Measurements from ENCODE around the gene PCDHA2.
A peak's percentile ranks its signal among the peaks of the same experiment; 100 is the strongest.
"Not testable (repeated sequence)": the region's sequence is repeated elsewhere in the genome, so short reads cannot be mapped to it uniquely, and the experiment has no call there.

The PCDHA2 gene

DNA sequence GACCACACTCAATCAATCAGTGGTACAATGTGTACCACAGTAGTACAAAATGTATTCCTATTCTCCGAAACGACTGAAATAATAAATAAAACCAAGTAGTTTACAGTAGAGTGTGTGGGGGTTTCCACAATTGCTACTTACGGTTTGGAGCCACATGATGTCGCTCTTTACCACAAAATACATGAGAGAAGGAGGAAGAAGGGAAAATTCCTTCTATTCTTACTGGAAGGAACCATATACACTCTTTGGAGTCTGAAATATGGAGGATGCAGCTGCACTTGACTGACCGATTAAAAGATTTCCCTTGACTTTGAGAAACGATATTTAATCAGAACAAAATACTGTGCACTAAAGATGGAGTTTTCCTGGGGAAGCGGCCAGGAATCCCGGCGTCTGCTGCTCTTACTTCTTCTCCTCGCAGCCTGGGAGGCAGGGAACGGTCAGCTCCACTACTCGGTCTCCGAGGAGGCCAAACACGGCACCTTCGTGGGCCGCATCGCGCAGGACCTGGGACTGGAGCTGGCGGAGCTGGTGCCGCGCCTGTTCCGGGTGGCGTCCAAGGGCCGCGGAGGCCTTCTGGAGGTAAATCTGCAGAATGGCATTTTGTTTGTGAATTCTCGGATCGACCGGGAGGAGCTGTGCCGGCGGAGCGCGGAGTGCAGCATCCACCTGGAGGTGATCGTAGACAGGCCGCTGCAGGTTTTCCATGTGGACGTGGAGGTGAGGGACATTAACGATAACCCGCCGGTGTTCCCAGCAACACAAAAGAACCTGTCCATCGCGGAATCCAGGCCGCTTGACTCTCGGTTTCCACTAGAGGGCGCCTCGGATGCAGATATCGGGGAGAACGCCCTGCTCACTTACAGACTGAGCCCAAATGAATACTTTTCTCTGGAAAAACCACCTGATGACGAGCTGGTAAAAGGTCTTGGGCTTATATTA lies 12.5 kb downstream of the PCDHA2 start, which contains the start of gene PCDHA4:
TSS of gene PCDHA4 (plus strand) at position 235 of the 942 bp plus-strand sequence.
- H3K4me3 ChIP-seq (ENCODE audit: low read length): no peak within 1 kb of the TSS
- DNase-seq (ENCODE audit: low read depth): no peak
- TF ChIP-seq, protein P1, sequence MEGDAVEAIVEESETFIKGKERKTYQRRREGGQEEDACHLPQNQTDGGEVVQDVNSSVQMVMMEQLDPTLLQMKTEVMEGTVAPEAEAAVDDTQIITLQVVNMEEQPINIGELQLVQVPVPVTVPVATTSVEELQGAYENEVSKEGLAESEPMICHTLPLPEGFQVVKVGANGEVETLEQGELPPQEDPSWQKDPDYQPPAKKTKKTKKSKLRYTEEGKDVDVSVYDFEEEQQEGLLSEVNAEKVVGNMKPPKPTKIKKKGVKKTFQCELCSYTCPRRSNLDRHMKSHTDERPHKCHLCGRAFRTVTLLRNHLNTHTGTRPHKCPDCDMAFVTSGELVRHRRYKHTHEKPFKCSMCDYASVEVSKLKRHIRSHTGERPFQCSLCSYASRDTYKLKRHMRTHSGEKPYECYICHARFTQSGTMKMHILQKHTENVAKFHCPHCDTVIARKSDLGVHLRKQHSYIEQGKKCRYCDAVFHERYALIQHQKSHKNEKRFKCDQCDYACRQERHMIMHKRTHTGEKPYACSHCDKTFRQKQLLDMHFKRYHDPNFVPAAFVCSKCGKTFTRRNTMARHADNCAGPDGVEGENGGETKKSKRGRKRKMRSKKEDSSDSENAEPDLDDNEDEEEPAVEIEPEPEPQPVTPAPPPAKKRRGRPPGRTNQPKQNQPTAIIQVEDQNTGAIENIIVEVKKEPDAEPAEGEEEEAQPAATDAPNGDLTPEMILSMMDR (IDR thresholded peaks at IDR 0.05; ENCODE audit: insufficient read depth, low read depth, low read length, missing control alignments): peak; percentile 4

DNA sequence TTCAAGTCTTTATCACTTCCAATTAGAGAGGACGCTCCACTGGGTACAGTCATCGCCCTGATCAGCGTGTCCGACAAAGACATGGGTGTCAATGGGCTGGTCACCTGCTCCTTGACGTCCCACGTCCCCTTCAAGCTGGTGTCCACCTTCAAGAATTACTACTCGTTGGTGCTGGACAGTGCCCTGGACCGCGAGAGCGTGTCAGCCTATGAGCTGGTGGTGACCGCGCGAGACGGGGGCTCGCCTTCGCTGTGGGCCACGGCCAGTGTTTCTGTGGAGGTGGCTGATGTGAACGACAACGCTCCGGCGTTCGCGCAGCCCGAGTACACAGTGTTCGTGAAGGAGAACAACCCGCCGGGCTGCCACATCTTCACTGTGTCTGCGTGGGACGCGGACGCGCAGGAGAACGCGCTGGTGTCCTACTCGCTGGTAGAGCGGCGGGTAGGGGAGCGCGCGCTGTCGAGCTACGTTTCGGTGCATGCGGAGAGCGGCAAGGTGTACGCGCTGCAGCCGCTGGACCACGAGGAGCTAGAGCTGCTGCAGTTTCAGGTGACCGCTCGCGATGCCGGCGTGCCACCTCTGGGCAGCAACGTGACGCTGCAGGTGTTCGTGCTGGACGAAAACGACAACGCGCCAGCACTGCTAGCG lies 13.7 kb downstream of the PCDHA2 start:
- not testable (repeated sequence) for DNase-seq (ENCODE audit: low read depth)

DNA sequence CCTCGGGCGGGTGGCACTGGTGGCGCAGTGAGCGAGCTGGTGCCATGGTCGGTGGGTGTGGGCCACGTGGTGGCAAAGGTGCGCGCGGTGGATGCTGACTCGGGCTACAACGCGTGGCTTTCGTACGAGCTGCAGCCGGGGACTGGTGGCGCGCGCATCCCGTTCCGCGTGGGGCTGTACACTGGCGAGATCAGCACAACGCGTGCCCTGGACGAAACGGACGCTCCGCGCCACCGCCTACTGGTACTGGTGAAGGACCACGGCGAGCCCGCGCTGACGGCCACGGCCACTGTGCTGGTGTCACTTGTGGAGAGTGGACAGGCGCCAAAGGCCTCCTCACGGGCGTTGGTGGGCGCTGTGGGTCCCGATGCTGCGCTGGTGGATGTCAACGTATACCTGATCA lies 14.2 kb downstream of the PCDHA2 start:
- H3K4me3 ChIP-seq (ENCODE audit: low read length): no peak overlapping the region
- TF ChIP-seq, protein P1 (IDR thresholded peaks at IDR 0.05; ENCODE audit: insufficient read depth, low read depth, low read length, missing control alignments): no peak

More for the DNA sequence above, 13.7 kb downstream of the PCDHA2 start:
- not testable (repeated sequence) for H3K4me3 ChIP-seq (ENCODE audit: low read length)

DNA sequence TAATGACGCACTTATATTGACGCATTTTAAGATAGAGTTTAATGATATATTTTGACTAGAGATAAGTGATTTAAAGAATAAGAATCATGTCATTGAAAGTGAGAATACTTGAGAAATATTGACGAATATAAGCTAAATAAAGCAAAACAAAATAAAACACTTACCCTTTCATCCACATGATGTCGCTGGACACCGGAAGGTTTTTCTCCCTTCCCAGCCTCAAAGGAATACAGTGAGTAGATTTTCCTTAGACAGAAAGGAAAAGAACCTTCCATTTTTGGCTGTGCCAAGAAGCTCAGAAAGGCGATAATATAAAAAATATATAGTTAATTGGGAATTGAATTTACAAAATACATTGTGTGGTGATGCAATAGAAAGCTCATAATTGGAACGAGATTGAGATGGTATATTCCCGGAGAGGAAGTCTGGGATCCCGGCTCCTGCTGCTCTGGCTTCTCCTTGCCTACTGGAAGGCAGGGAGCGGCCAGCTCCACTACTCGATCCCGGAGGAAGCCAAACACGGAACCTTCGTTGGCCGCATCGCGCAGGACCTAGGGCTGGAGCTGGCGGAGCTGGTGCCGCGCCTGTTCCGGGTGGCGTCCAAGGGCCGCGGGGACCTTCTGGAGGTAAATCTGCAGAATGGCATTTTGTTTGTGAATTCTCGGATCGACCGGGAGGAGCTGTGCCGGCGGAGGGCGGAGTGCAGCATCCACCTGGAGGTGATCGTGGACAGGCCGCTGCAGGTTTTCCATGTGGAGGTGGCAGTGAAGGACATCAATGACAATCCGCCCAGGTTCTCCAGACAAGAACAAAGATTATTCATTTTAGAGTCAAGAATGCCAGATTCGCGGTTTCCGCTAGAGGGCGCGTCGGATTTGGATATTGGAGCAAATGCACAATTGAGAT lies 27.0 kb downstream of the PCDHA2 start, which contains the start of gene PCDHA5:
TSS of gene PCDHA5 (plus strand) at position 239 of the 906 bp plus-strand sequence.
- TF ChIP-seq, protein P1 (IDR thresholded peaks at IDR 0.05; ENCODE audit: insufficient read depth, low read depth, low read length, missing control alignments): peak; percentile 45
- H3K4me3 ChIP-seq (ENCODE audit: low read length): no peak within 1 kb of the TSS
- peak; percentile 33 for DNase-seq (ENCODE audit: low read depth)

More for the DNA sequence above, 14.2 kb downstream of the PCDHA2 start:
- DNase-seq (ENCODE audit: low read depth): no peak

DNA sequence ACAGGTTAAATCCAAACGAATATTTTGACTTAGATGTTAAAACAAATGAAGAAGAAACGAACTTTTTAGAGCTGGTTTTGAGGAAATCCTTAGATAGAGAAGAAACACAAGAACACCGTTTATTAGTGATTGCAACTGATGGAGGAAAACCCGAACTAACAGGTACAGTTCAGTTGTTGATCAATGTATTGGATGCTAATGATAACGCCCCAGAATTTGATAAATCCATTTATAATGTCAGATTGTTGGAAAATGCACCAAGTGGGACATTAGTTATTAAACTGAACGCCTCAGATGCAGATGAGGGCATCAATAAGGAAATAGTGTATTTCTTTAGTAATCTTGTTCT lies 27.6 kb downstream of the PCDHA2 start:
- no peak overlapping the region for H3K4me3 ChIP-seq (ENCODE audit: low read length)
- TF ChIP-seq, protein P1 (IDR thresholded peaks at IDR 0.05; ENCODE audit: insufficient read depth, low read depth, low read length, missing control alignments): no peak

DNA sequence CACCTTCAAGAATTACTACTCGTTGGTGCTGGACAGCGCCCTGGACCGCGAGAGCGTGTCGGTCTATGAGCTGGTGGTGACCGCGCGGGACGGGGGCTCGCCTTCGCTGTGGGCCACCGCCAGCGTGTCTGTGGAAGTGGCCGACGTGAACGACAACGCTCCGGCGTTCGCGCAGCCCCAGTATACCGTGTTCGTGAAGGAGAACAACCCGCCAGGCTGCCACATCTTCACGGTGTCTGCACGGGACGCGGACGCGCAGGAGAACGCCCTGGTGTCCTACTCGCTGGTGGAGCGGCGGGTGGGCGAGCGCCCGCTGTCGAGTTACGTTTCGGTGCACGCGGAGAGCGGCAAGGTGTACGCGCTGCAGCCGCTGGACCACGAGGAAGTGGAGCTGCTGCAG lies 28.3 kb downstream of the PCDHA2 start:
- DNase-seq (ENCODE audit: low read depth); H3K4me3 ChIP-seq (ENCODE audit: low read length): not testable (repeated sequence)

More for the DNA sequence above, 27.6 kb downstream of the PCDHA2 start:
- DNase-seq (ENCODE audit: low read depth): no peak

DNA sequence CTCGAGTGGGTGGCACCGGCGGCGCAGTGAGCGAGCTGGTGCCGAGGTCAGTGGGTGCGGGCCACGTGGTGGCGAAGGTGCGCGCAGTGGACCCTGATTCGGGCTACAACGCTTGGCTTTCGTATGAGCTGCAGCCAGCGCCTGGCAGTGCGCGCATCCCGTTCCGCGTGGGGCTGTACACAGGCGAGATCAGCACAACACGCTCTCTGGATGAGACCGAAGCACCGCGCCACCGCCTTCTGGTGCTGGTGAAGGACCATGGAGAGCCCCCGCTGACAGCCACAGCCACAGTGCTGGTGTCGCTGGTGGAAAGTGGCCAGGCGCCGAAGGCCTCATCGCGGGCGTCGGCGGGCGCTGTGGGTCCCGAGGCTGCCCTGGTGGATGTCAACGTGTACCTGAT lies 28.8 kb downstream of the PCDHA2 start:
- H3K4me3 ChIP-seq (ENCODE audit: low read length): no peak overlapping the region
- TF ChIP-seq, protein P1 (IDR thresholded peaks at IDR 0.05; ENCODE audit: insufficient read depth, low read depth, low read length, missing control alignments): no peak
- DNase-seq (ENCODE audit: low read depth): no peak

Data from epithelial cell of esophagus (primary cell).